ENCODE results near the gene RNASE8.
"Not testable (repeated sequence)": the region's sequence is repeated elsewhere in the genome, so short reads cannot be mapped to it uniquely, and the experiment has no call there.

The RNASE8 gene

DNA sequence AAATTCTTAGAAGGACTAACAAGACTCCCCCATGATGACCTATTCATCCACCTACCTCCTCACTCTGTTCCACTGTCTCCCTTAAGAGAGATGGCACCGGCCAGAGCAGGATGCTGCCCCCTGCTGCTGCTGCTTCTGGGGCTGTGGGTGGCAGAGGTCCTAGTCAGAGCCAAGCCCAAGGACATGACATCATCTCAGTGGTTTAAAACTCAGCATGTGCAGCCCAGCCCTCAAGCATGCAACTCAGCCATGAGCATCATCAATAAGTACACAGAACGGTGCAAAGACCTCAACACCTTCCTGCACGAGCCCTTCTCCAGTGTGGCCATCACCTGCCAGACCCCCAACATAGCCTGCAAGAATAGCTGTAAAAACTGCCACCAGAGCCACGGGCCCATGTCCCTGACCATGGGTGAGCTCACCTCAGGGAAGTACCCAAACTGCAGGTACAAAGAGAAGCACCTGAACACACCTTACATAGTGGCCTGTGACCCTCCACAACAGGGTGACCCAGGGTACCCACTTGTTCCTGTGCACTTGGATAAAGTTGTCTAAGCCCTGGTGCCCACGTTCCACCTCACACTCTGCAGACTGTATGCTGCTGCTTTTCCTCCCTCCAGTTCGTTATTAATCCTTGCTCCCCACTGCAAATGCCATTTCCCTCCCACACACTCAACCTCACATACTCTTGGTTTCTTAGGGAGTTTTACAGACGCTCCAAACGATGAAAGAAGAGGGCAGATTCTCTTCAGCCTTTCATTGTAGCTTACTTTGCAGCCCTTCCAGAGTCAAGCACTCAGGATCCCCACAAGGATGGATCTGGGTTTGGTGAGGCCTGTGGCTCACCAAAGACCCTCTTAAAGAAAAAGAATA lies at the start of gene RNASE8:
Gene RNASE8, plus strand, starts transcription at position 20 of the 873 bp plus-strand sequence. Its CDS starts 71 bp downstream, at position 91.
- in situ Hi-C loops (cut with HindIII; ENCODE audit: low pct_ligation_motif_present, low pct_unique_long_range_greater_than_20kb, low sequenced_read_pairs), result no loop called here
- DNase-seq, result no peak

GRCh38 chr14:21009721-21010120 lies 47.9 kb upstream of the RNASE8 start:
- in situ Hi-C loops (cut with HindIII; ENCODE audit: low pct_ligation_motif_present, low pct_unique_long_range_greater_than_20kb, low sequenced_read_pairs); DNase-seq: not testable (repeated sequence)

DNA sequence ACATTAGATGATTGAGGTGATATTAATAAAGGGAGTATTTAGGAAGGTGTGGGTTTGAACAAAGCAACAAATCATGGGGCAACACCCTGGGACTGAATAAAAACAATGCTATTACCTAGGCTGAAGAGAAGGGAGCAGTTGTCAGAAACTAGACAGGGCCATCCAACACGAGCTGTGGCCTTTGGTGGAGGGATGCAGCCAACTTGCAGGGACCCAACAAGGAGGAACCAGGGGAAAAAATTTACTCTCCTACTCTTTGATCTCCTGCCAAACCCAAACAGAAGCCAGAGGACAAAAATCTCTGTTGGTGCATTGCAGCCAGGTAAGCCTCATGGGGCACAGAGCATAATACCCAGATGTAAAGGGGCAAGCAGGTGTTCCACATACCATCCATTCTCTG lies 46.5 kb upstream of the RNASE8 start:
- in situ Hi-C loops (cut with HindIII; ENCODE audit: low pct_ligation_motif_present, low pct_unique_long_range_greater_than_20kb, low sequenced_read_pairs), result no loop called here
- DNase-seq, result no peak

- in situ Hi-C loops (cut with HindIII; ENCODE audit: low pct_ligation_motif_present, low pct_unique_long_range_greater_than_20kb, low sequenced_read_pairs), result no loop called here
- peak; percentile 75 for DNase-seq
These were observed 42.8 kb upstream of the RNASE8 start for GRCh38 chr14:21014761-21015190.

- DNase-seq, result no peak
- in situ Hi-C loops (cut with HindIII; ENCODE audit: low pct_ligation_motif_present, low pct_unique_long_range_greater_than_20kb, low sequenced_read_pairs), result no loop called here
These were observed 42.3 kb upstream of the RNASE8 start for GRCh38 chr14:21015312-21015711.

DNA sequence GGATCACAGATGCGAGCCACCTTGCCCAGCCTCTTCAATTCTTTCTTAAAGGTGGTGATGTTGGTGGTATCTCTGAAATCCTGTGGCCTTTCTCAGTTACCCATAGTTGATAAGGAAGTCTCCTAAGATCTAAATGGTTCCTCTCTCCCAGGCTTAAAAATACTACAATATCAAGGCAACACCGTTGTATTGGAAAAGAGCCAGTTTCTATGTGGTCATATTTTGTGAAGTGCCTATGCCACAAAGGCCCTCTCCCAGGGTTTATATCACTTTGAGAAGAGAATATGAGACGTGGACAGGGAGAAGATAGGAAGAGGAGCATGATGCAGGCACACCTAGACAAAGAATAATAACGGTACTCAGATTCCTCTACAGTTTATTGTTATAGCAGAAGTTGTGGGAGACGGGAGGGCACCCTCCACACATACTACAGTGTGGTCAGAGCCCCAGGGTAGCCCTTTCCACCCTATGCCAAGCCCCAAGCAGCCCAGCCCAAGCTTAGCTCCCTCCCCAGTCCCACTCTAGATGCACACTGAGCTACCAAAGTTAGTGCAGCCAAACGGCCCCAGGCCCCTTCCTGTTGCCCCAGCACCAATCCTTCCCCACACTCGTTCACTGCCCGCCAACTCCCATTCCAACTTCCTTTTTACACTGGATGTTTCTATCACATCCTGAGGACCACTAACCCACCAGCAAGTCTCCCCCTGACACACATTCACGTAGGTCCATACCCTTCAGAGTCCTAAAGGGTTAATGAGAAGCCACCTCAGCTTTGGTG lies 41.0 kb upstream of the RNASE8 start:
- in situ Hi-C loops (cut with HindIII; ENCODE audit: low pct_ligation_motif_present, low pct_unique_long_range_greater_than_20kb, low sequenced_read_pairs), result no loop called here
- no peak for DNase-seq

GRCh38 chr14:21017528-21018245 lies 39.9 kb upstream of the RNASE8 start:
- in situ Hi-C loops (cut with HindIII; ENCODE audit: low pct_ligation_motif_present, low pct_unique_long_range_greater_than_20kb, low sequenced_read_pairs), result no loop called here
- DNase-seq, result no peak

- DNase-seq, result no peak
- in situ Hi-C loops (cut with HindIII; ENCODE audit: low pct_ligation_motif_present, low pct_unique_long_range_greater_than_20kb, low sequenced_read_pairs), result no loop called here
These were observed 39.3 kb upstream of the RNASE8 start for GRCh38 chr14:21018286-21018685.

DNA sequence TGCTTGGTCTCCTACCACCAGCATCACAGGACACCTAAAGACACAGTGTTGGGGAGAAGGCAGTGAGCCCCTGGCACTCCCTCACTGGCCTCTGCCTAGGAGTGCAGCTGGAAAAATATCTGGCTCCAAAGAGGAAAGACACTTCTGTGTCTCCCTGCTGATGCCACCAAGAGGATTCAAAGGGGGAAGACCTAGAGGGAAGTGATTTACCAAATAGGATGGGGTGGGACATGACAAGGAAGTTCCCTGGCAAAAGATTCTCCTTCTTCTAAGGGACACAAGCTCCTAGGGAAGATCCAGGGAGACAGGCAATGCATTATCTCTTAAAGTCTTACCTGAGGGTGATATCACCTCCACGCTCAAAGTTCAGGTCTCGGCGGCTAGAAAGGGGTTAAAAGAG lies 38.8 kb upstream of the RNASE8 start:
- no peak for DNase-seq
- in situ Hi-C loops (cut with HindIII; ENCODE audit: low pct_ligation_motif_present, low pct_unique_long_range_greater_than_20kb, low sequenced_read_pairs), result no loop called here

GRCh38 chr14:21019366-21019765 lies 38.3 kb upstream of the RNASE8 start:
- no peak for DNase-seq
- in situ Hi-C loops (cut with HindIII; ENCODE audit: low pct_ligation_motif_present, low pct_unique_long_range_greater_than_20kb, low sequenced_read_pairs), result no loop called here

GRCh38 chr14:21020977-21021545 lies 36.6 kb upstream of the RNASE8 start:
- in situ Hi-C loops (cut with HindIII; ENCODE audit: low pct_ligation_motif_present, low pct_unique_long_range_greater_than_20kb, low sequenced_read_pairs), result no loop called here

DNA sequence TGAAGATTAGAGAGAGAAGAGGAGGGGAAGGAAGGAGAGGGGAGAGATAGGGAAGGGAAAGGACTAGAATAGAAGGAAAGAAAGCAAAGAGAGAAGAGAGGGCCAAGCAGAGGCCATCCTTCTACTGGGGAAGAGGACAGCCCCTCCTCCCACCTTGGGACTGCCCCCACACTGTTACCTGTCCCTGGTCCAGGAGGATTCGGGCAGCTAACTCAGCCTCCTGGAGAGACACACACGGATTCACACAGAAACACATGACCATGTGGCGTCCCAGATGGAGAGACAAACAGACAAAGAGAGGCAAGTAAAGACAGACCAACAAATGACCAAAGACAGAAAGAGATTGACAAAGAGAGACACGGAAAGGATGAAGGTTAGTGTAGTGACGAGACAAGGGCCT lies 34.9 kb upstream of the RNASE8 start:
- no peak for DNase-seq
- in situ Hi-C loops (cut with HindIII; ENCODE audit: low pct_ligation_motif_present, low pct_unique_long_range_greater_than_20kb, low sequenced_read_pairs), result no loop called here

More at GRCh38 chr14:21020977-21021545, 36.6 kb upstream of the RNASE8 start:
- no peak for DNase-seq

- no peak for DNase-seq
- in situ Hi-C loops (cut with HindIII; ENCODE audit: low pct_ligation_motif_present, low pct_unique_long_range_greater_than_20kb, low sequenced_read_pairs), result no loop called here
These were observed 34.4 kb upstream of the RNASE8 start for GRCh38 chr14:21023174-21023573.

DNA sequence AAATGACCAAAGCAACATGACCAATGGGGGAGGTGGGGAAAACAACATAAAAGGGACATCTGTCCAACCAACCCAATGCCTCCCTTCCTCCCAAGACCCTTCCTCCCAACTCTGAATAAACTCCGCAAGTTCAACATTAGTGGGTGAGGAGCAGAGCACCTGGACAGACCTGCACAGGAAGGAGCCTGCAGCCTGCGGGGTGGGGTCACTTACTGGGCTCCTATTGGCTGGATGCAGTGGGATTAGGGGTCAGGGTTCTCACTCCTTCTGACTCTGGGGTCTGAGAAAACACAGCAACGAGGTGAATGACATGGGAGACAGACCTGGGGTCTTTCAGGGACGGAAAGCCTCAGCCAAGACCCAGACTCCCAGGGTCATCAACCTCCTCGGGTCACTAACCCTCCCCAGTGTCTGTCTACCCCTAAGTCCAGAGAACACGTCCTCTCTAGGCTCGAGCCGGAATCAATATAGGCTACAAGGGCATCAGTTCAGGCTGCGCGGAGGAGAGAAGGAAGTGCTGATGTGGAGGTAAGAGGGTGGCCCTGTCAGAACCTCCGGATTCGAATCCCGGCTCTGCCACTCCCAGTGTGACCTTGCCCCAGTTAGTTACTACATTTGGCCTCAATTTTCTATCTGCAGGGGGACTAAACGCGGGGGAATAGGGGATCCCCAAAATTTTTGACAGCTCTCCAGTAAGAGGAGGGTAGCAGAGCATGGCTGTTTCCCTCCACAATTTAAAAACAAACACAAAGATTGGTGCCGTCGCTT lies 33.6 kb upstream of the RNASE8 start:
- in situ Hi-C loops (cut with HindIII; ENCODE audit: low pct_ligation_motif_present, low pct_unique_long_range_greater_than_20kb, low sequenced_read_pairs), result no loop called here
- no peak for DNase-seq

- peak; percentile 27 for DNase-seq
- in situ Hi-C loops (cut with HindIII; ENCODE audit: low pct_ligation_motif_present, low pct_unique_long_range_greater_than_20kb, low sequenced_read_pairs), result no loop called here
These were observed 32.8 kb upstream of the RNASE8 start, which contains the start of gene NDRG2 for GRCh38 chr14:21024585-21025370. NDRG2 (minus strand) TSS chr14:21025061; CDS start chr14:21023315, 1,746 bp downstream.

- in situ Hi-C loops (cut with HindIII; ENCODE audit: low pct_ligation_motif_present, low pct_unique_long_range_greater_than_20kb, low sequenced_read_pairs), result no loop called here
- DNase-seq, result no peak
These were observed 32.0 kb upstream of the RNASE8 start for GRCh38 chr14:21025371-21026273.
